Kidney (tissue), 14 donors: ENCODE results near the gene TMTC1. TPM values are rescaled to one million over a fixed set of nuclear protein-coding genes. Genes with fewer than 3 reads are reported as not detected.
A peak's percentile ranks its signal among the peaks of the same experiment; 100 is the strongest.

Source experiments
- DNase-seq, 5 donors: peaks; one replicate each; pipeline ENCODE4 v3.0.0-alpha.2; 2013 to 2020
- FAIRE-seq: peaks from 2 replicates; lab custom pipeline; 2012; peaks lifted over from hg19 to GRCh38; lab: Jason Lieb, UNC
- H3K27ac ChIP-seq, 2 donors: one replicate each; pipeline ENCODE4 v1.7.0; 2013; ENCODE audit warnings: low read depth in 2 of 2, low read length in 2 of 2, inconsistent platforms in 1 of 2
- H3K27me3 ChIP-seq: one replicate; pipeline ENCODE4 v1.7.1; 2013; ENCODE audit warnings: low read length, inconsistent platforms; ENCODE audit not compliant: control insufficient read depth, insufficient read depth
- H3K36me3 ChIP-seq, 3 donors: one replicate each; pipeline versions ENCODE4 v1.7.0 to v1.7.1; 2013; ENCODE audit warnings: low read length in 3 of 3, control low read depth in 1 of 3, inconsistent platforms in 1 of 3; ENCODE audit not compliant: insufficient read depth in 3 of 3, control insufficient read depth in 2 of 3
- H3K4me1 ChIP-seq, 3 donors: one replicate each; pipeline versions ENCODE4 v1.7.0 to v1.7.1; 2013; ENCODE audit warnings: low read length in 3 of 3, inconsistent platforms in 1 of 3, low read depth in 1 of 3; ENCODE audit not compliant: control insufficient read depth in 2 of 3, insufficient read depth in 2 of 3
- H3K4me3 ChIP-seq, 3 donors: one replicate each; pipeline versions ENCODE4 v1.7.0 to v1.8.1; 2013; ENCODE audit warnings: low read length in 3 of 3, control low read depth in 1 of 3, inconsistent platforms in 1 of 3
- H3K9ac ChIP-seq, 3 donors: one replicate each; pipeline versions ENCODE4 v1.7.0 to v1.7.1; 2013; ENCODE audit warnings: low read length in 3 of 3, control low read depth in 1 of 3, inconsistent platforms in 1 of 3
- H3K9me3 ChIP-seq, 3 donors: one replicate each; pipeline versions ENCODE4 v1.7.0 to v1.7.1; 2013; ENCODE audit warnings: low read length in 3 of 3, control low read depth in 1 of 3, inconsistent platforms in 1 of 3; ENCODE audit not compliant: control insufficient read depth in 2 of 3, insufficient read depth in 1 of 3
- intact Hi-C: fragments of 100-400 bp; cut with DNase I; formaldehyde crosslinking; loops from one replicate; pipeline ENCODE4 v1.11.1; 2022
- polyA plus RNA-seq: library from polyadenylated mRNA; stranded (reverse); fragments of 350-450 nt; fragmentation: Illumina TruSeq; extraction: RNeasy Lipid Tissue Mini Kit (QIAGEN cat#74804); gene quantifications from one replicate; pipeline ENCODE4 v1.2.3, GENCODE V29; 2014; ENCODE audit warnings: low read depth, low replicate concordance; ENCODE audit not compliant: insufficient read depth
- total RNA-seq: library from RNA; stranded (reverse); fragmentation: NEBNext Ultra II Directional; extraction: Animal tissue kit (Norgen Biotek cat#: 25700); gene quantifications from one replicate; pipeline ENCODE4 v1.2.1, GENCODE V29; 2021
- TF ChIP-seq, protein P1 (sequence below): IDR thresholded peaks from 3 replicates; pipeline ENCODE4 v1.5.1; 2012; ENCODE audit warnings: mild to moderate bottlenecking, moderate library complexity, borderline replicate concordance; ENCODE audit not compliant: insufficient read depth; ENCODE audit errors: extremely low read depth
- donor health status: control.
- donor health status: control.
- donor health status: control.
- donor health status: control.
- donor health status: control.
- donor health status: DM: yes; HTN: yes; CAD: no.
- donor health status: Normal renal cell carcinoma (clear cell type).

The TMTC1 gene
- total and polyA plus RNA-seq, 2 donors from 2014 or later: 10.9 to 58.8 TPM

- intact Hi-C loops: no loop called here
- no peak for DNase-seq
- Histone ChIP-seq H3K27me3 (no peaks in the 10 kb centered on the region), H3K4me1 (no peaks in the 10 kb centered on the region), H3K36me3 (no peaks in the 10 kb centered on the region), H3K9ac (no peak overlapping the region), H3K4me3 (no peak overlapping the region), H3K27ac (no peak overlapping the region), H3K9me3 (no peaks in the 10 kb centered on the region)
- FAIRE-seq: peak; percentile 23
- TF ChIP-seq, protein P1, sequence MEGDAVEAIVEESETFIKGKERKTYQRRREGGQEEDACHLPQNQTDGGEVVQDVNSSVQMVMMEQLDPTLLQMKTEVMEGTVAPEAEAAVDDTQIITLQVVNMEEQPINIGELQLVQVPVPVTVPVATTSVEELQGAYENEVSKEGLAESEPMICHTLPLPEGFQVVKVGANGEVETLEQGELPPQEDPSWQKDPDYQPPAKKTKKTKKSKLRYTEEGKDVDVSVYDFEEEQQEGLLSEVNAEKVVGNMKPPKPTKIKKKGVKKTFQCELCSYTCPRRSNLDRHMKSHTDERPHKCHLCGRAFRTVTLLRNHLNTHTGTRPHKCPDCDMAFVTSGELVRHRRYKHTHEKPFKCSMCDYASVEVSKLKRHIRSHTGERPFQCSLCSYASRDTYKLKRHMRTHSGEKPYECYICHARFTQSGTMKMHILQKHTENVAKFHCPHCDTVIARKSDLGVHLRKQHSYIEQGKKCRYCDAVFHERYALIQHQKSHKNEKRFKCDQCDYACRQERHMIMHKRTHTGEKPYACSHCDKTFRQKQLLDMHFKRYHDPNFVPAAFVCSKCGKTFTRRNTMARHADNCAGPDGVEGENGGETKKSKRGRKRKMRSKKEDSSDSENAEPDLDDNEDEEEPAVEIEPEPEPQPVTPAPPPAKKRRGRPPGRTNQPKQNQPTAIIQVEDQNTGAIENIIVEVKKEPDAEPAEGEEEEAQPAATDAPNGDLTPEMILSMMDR: no peak
Measured at GRCh38 chr12:29516431-29516875, 267.3 kb downstream of the TMTC1 start.

DNA sequence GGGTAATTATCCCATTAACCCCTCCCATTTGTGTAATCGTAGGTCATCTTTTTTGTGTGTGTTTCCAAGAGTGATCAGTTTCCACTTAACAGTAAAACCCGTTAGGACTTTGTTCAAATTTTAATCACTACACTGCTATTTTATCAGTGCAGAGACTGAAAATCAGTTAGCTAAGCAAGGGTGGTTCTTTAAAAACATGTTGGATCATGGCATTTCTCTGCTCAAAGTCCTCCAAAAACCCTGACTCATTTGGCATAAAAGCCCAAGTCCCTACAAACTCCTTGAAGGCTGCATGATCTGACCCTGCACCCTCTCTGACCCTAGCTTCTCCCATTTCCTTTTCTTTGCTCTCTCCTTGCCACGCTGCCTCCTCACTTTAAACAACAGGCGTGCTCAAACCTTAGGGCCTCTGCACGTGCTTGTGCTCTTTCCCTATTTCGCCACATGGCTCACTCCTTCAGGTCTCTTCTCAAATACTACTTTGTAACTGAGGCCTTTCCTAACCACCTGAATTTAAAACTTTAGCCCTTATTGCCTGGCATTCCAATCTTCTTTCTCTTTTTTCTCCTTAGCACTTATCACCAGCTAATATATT, 273.1 kb downstream of the TMTC1 start:
- DNase-seq: no peak
- Histone ChIP-seq H3K36me3 (no peaks in the 10 kb centered on the region), H3K9ac (no peak overlapping the region), H3K27me3 (no peaks in the 10 kb centered on the region), H3K27ac (no peak overlapping the region), H3K4me3 (no peak overlapping the region), H3K4me1 (no peaks in the 10 kb centered on the region), H3K9me3 (no peaks in the 10 kb centered on the region)
- intact Hi-C loops: no loop called here
- FAIRE-seq: no peak
- TF ChIP-seq, protein P1: no peak

- H3K4me3 ChIP-seq: no peak overlapping the region
- no peaks in the 10 kb centered on the region for H3K27me3 ChIP-seq
- intact Hi-C loops: no loop called here
- H3K27ac ChIP-seq: no peak overlapping the region
- DNase-seq (no peak), FAIRE-seq (no peak)
- H3K9ac ChIP-seq: no peak overlapping the region
- no peaks in the 10 kb centered on the region for H3K9me3 ChIP-seq
- TF ChIP-seq, protein P1: no peak
- no peaks in the 10 kb centered on the region for H3K36me3 ChIP-seq
- H3K4me1 ChIP-seq: no peaks in the 10 kb centered on the region
Measured at GRCh38 chr12:29509503-29509902, 274.2 kb downstream of the TMTC1 start.

- no peaks in the 10 kb centered on the region for H3K4me1 ChIP-seq
- H3K9me3 ChIP-seq: no peaks in the 10 kb centered on the region
- H3K36me3 ChIP-seq: no peaks in the 10 kb centered on the region
- H3K4me3 ChIP-seq: no peak overlapping the region
- no peak overlapping the region for H3K27ac ChIP-seq
- DNase-seq (no peak), FAIRE-seq (no peak)
- TF ChIP-seq, protein P1: no peak
- no peak overlapping the region for H3K9ac ChIP-seq
- intact Hi-C loops: no loop called here
- no peaks in the 10 kb centered on the region for H3K27me3 ChIP-seq
Measured at GRCh38 chr12:29508949-29509348, 274.8 kb downstream of the TMTC1 start.
